Measurements from ENCODE around the gene MIS12.

The MIS12 gene, protein sequence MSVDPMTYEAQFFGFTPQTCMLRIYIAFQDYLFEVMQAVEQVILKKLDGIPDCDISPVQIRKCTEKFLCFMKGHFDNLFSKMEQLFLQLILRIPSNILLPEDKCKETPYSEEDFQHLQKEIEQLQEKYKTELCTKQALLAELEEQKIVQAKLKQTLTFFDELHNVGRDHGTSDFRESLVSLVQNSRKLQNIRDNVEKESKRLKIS

DNA sequence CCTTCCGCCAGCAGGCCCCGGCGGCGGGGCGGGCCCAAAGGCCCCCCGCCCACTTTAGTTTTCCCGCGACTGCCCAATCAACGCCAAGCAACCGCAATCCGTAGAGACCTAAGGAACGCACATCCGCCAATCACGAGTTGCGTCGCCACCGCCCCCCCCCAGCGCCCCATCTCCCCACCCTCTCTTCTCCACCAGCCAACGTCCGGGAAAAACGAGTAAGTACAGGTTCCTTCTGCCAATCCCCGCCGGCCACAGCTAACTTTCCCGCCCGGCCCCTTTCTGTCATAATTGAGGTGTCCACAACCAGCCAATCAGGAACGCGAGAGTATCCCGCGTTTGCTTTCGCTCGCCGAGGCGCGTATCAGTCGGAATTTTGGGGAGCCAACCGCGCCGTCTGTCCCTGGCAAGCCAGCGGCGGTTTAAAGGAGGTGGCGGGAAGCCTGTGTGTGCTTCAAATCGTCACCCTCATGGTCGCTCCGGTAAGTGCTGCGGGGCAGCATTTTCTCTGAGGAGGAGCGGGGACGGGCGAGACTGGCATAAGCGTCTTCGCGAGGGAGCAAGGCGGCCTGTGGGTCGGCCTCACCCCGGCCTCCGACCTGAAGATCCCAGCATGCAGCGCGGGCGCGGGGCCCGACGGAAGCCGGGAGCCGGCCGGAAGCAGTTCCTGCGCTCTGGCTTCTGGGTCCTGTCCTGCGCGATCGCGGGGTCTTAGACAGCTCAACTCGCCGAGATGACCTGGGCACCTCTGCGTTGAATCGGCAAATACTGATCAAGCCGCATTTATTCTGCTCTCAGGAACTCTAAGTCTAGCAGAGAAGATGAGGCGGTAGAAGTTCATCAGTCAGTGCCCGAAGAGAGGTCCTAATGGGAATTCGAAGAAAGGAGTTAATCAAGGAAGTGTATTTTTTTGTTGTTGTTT is at the start of gene MIS12:
MIS12 (plus strand) TSS at position 361 of the 919 bp plus-strand sequence. CDS start 2,297 bp downstream, outside the sequence.
- peak; percentile 99 for DNase-seq

DNA sequence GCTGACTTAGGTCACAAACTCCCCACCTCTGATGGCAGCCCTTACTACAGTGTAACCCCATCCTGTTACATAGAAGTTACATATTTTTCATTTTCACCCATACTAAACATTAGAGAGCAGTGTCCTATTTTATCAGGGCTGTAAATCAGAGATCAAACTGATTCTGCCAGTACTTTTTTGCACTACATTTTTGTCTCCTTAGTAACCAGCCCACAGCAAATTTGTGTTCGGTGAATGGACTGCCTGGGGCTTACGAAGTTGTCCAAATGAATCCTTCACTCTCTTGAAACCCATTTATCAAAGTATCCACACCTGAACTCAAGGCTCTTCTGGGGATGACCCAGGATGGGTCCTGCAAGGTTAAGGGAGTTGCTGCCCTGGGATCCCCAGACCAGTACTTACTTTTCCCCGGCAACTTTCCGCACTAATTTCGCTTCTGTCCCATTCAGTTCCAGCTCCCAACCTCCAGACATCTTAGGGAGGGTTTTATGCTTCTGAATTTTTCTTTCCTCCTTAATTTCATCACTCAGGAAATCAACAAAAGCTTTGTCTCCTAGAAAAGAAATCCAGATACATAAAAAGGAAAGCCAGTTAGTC is 48.5 kb upstream of the MIS12 start:
- no peak for DNase-seq

DNA sequence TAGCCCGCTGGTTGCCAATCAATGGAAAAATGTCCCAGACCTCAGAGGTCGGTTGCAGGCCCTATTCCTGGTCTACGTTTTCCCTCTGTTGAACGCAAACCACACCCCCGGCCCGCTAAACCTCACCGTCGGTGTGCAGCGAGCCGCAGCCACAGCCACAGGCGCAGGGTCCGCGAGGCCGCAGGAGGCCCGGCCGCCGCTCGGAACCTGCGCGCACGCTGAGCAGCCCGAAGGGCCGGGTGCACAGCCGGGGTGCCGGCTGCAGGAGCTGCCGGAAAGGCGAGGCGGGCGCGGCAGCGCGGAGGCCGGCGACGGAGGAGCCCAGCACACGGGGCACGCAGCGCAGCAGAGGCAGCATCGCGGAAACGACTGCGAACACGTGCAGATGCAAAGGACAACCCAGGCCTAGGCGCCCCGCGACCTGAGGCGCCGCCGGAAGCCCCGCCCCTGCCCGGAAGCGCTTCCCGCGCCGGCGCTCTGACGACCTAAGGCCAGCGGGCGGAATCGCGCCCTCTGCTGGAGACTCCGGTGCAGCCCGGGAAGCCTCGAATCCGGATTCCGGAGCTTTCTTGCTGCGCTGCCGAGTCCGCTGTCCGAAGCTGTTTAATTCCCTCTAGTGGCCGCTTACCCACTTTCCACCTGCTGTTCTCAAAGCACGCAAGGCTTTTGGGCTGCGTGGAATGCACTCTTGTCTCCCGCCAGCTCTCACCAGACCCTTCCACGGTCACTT is 47.5 kb upstream of the MIS12 start, which contains the start of gene C1QBP:
C1QBP (minus strand) TSS at position 440 of the 730 bp plus-strand sequence; CDS start at position 358, 82 bp downstream.
- peak; percentile 93 for DNase-seq

DNA sequence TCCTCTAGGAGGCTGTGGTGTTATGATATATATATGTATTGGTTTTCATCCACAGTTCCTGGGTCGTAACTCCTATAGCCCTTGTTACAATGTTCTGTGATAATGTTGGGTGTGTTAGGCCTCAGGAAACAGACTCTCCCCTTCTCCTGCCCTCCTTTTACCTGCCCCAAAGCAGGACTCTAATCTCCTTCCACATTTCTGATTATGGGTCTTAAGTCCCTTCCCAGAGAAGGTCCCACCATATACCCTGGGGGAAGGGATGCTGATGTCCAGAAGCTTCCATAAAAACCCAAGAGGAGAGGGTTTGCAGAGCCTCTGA is 47.0 kb upstream of the MIS12 start:
- no peak for DNase-seq

DNA sequence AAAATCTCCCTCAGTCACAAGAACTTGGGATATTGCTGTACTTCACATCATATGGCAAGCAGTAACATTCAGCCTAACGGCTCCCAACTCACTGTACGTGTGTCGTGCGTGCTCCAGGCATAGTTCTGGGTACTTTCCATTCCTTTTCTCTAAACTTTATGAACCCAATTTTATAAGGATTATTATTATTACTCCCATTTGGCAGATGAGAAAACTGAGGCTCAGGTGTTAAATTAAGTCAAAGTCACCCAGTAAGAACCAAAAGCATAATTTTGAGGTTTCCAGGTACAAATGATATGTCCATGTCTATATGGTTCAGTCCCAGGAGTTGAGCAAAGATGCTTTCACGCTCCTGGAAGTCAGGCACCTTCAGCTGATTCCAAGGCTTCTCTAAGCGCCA is 42.6 kb upstream of the MIS12 start:
- no peak for DNase-seq

DNA sequence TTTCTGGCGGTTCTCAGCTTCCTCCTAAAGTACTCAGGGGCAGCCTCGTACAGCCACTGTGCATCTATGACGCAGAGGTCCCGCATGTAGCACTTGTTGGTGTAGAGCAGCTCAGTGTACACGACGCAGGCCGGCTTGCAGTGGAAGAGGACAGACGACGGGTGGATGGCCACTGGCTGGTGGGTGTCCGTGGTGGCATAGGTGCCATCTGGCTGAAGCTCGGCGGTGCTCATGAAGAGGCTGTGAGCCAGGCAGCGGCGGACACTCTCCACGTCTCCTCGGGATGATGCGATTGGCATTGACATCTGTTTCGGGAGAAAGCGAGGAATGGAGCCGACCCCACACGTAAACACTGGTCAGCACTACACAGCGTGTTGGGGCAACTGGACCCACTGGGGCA is 42.2 kb upstream of the MIS12 start:
- DNase-seq, result no peak

DNA sequence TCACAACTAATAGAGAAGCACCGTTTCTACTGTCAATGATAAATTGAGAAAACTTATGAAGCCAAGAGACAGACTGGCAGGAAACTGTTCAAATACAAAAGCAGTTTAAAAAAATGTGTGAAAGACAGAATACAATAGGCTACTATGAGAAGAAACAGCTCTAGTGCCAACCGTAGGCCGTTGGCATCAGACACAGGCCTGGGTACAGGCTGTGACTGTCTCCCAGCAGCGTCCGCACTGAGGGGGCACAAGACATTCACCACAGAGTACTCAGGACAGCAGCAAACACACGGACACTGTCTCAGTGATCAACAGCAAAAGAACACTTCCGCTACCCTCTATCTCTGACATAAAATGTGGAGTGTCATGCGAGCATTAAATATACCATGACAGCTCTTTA is 39.6 kb upstream of the MIS12 start:
- no peak for DNase-seq

DNA sequence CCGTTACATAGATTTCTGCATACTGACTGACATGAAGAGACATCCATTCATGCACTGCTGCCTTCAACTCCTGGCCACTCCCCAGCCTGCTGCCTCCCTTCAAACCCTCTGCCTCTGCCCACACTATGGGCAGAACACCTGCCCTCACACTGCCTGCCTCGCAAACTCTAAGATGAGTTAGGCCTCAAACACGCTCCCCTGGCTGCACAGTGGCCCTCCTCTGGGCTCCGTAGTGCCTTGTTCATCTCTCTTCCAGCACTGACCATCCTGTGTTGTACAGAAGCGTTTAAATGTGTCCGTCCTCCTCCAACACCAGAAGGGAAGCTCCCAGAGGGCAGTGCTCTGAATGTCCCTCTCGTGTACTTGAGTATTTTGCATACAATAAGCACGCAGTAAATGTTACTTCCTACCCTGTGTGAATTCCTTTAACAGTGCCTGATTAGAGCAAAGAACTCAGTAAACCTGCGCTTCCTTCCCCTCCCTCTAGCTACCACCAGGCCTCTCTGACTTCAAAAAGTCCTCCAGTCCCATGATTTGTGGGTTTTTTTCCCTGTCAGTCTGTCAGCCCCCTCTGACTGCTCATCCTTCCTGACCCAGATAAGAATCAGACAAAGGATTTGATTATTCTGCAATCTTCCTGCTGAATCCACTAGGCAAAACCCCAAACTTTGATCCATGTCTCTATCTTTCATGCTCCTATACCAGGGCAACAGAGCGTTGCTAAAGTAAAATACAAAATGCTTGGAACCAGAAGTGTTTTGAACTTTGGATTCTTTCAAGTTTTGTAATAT is 21.5 kb upstream of the MIS12 start:
- DNase-seq, result no peak

DNA sequence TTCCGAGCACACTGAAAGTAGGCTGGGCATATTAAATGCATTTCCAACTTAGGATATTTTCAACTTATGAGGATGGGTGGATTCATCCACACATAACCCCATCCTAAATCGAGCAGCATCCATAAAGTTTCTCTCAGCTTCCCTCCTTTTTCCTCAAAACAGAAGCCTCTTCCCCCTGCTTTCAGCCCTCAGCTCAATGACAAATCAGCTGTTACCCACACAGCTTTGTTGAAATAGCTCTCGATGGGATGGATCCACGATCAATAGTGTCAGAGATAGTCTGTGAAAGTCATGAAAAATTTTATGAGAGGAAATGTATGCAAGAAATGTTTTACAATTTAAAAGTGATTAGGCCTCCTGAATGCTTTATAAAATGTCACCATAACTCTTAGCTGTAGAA is 20.1 kb upstream of the MIS12 start:
- DNase-seq, result no peak

DNA sequence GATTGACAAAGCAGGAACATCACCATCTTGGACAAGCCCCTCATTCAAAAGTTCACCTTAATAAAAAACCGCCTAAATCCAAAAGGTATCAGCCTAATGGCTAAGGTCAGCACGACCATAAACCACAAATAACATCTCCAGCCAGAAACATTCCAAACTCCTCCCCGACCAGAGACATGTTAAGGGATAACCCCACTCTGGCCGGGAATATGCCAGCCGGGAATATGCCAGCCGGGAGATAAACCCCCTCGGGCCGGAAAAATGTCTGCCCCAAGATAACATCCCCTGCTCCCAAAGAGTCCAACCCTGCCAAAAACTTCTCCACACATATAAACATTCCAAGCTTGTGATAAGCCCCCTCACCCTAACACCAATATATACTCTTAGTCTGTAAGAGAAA is 18.9 kb upstream of the MIS12 start:
- DNase-seq, result no peak

DNA sequence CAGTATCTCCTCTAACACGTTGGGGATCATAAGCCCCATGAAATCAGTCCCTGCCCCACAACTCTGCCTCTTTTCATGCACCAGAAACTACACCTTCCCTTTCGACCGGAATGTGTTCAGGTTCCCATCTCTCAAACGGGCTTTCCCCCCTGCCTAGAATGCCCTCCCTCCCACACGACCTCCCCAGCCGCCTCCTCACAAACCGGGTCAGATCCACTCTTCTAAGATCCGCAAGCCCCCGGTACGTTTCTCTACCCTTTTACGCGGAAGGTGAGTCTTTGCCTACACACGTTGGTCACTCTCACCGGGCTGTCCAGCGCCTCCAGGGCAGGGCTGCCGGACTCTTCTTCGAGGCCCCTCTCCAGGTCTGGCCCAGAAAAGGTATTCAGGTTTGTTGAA is 18.3 kb upstream of the MIS12 start:
- DNase-seq, result no peak

DNA sequence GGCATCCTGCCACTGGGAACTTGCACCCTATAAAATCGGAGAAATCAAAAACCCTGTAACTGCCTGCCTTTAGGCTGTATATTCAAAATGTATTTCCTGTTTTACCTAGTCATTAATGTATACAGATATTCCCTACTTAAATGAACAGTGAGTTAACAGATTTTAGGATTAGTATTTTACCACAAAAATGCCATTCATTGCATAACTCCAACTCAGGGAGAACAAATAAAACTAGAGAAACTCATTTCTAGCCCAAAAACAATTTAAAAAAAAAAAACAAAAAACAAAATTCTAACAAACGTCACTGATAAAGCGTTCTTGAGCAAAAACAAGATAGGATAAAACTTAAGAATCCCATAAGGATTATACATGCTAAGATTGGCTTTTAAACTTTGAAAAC is 13.9 kb upstream of the MIS12 start:
- DNase-seq, result no peak

DNA sequence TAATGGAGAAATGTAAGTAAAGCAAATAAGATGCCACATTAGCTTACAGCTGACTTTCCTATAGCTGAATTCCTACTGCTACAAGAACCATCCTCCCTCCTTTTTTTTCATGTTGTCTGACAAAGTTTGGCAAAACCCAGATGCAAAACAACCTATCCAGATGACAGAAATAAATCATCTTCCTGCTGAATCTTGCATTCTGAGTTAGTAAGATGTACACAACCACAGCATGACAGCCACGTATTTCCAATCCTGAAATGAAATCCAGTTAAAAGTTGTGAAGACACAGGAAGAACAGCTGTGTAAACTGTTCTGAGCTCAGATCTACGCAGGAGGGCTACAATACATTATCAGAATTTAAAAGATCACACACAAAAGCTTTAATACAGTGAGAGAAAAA is 12.5 kb upstream of the MIS12 start:
- no peak for DNase-seq

DNA sequence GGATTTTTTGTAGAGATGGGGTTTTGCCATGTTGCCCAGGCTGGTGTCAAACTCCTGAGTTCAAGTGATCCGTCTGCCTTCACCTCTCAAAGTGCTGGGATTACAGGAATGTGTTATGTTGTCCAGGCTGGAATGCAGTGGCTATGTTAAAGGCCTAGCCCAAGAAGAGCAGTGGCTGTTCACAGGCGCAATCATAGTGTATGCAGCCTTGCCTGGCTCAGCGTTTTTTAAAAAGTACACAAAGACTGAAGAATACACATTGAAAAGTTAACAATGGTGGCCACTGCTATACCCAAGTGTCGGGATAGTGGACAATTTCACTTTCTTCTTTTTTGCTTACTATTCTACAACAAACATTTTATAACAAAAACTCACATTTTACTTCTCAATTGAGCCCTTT is 7.4 kb upstream of the MIS12 start:
- DNase-seq, result no peak

DNA sequence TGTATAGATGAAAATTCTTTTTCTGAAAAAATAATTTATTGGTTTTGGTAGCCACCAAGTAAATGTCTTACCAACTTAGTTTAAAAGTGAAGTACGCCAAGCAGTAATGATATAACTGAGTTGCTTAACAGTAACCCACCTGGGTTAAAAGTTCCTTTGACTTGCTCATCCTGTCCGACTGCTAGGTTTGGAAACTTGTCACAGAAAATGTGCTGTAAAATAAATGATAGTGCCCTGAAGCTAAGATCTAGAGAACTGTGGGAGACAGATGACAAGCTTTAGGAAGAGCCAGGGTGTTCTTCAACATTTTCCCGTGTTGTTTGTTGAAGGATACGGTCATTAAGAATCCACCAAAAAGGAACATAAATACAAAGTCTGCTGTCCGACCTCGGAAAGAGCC is 5.4 kb upstream of the MIS12 start:
- DNase-seq, result no peak

DNA sequence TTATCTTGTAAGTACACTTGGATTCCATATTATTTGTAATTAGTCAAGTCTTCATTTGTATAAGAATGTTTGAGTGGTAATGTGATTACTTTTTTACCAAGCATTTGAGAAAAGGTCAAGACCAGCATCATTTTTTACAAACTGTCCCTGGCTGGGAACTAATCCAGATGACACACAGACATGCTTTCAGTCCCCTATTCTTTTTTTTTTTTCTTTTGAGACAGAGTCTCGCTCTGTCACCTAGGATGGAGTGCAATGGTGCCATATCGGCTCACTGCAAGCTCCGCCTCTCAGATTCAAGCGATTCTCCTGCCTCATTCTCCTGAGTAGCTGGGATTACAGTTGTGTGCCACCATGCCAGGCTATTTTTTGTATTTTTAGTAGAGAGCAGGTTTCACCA is 4.9 kb upstream of the MIS12 start:
- DNase-seq, result no peak

DNA sequence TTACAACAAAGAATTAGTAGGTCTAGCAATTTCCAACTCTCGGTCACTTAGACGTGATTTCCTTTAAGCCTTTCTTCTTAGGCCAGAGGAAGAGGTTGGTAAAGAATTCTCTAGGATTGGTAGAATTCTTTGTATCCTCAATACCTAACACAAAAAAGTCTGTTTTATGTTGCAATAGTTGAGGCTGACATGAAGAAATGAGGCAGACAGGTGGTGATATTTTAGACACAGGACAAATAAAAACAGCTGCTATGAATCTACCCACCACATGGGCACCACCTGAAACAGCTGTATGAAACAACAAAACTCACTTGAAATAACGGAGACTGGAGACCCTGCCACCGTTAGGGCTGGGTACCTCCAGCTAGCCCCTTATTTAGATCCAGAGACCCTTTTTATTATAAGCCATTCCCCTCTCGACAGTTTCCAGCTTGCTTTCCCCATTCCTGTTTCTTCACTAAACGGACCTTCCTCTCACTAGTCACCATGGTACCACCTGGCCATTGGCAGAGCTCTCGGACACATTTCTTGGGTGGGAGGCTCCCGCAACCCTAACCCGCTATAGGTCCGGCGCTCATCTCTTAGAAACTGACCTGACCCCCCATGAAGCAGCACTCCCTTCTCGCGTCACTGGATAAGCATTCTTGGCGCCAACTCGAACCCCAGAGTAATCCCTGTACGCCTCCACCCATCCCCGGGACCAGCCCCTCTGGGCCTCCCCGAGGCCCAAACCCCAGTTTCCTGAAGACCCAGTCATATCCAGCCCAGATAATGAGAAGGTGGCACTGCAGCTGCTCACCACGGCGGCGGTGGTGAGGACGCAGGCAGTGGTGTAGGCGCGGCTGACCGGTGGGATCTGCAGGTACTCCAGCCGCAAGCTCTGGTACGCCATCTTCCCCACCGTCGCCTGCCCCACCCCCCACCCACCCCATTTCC is 828 bp upstream of the MIS12 start, which contains the start of gene DERL2:
DERL2 (minus strand) TSS at position 909 of the 936 bp plus-strand sequence; CDS start at position 892, 17 bp downstream.
- DNase-seq, result peak; percentile 46

DNA sequence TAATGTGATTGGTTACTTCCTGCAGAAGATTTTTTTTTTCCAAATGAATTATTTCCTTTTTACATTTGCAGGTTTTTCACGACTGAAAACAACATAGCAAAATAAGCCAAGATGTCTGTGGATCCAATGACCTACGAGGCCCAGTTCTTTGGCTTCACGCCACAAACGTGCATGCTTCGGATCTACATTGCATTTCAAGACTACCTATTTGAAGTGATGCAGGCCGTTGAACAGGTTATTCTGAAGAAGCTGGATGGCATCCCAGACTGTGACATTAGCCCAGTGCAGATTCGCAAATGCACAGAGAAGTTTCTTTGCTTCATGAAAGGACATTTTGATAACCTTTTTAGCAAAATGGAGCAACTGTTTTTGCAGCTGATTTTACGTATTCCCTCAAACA is 2.4 kb downstream of the MIS12 start:
- no peak for DNase-seq

DNA sequence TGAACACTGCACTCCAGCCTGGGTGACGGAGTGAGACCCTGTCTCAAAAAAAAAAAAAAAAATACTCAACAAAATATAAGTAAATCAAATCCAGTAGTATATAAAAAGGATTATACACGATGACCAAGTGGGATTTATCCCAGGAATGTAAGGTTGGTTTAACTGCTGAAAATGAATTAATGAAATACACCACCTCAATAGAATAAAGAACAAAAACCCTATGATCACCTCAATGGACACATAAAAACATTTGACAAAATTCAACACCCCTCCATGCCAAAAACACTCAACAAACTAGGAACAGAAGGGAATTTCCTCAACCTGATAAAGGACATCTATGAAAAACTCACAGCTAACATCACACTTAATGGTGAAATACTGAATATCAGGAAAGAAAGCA is 6.6 kb downstream of the MIS12 start:
- DNase-seq, result no peak

DNA sequence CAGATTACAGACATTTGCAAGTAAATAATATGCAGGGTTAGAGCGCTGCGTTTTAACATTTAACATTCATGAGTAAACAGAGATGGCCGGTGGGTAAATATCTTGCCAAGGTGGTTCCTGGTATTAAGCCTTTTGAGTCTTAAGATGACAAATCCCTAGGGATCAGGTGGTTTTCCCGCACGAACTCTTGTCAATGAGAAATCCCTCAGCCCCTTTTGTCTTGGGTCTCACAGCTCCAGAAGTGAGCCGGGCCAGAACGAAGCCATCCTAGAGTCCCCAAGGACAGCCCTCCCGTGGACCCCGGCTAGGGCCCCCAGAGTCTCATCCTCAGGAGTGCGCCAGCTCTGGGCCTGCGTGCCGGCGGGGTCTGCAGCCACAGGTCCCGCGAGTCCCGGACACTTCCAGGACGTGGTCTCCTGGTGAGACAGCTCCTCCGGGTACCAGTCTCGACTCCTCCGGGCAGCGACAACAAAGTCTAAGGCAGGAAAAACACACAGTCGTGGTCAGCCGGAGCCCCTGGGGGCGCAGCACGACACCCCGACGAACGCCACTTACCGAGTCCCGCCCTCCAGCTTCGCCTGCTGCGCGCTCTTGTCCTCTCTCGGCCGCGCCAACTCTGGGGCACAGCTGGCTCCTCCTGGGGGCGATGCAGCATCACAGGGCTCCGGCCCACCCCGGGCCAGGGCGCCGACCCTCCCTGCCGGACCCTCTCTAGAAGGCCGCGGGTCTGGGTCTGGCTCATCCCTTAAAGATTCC is 13.3 kb downstream of the MIS12 start:
- DNase-seq, result no peak

DNA sequence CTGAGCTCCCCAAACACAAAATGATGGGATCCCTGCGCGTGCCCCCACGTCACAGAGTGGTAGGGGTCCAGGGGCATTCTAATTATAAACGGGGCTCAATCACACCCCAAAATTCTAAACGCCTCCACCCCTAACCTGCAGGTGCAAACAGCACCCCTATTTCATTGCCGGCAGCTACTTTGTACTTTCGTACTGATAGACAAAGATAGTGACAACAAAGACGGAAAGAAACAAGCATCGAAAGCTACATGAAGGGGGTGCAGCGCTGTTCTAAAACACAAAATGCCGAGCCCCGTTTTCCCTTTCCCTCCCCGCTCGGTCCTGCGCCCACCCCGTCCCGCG is 13.9 kb downstream of the MIS12 start:
- DNase-seq, result no peak

All from kidney glomerular epithelial cell (primary cell).